T1000 (cell line): ENCODE data around the gene SLC39A13.

ENCODE experiments used
- DNase-seq: peaks from one replicate; lab custom pipeline; 2025; ENCODE audit warnings: mixed read lengths; lab: John Stamatoyannopoulos, UW

SLC39A13 gene

DNA sequence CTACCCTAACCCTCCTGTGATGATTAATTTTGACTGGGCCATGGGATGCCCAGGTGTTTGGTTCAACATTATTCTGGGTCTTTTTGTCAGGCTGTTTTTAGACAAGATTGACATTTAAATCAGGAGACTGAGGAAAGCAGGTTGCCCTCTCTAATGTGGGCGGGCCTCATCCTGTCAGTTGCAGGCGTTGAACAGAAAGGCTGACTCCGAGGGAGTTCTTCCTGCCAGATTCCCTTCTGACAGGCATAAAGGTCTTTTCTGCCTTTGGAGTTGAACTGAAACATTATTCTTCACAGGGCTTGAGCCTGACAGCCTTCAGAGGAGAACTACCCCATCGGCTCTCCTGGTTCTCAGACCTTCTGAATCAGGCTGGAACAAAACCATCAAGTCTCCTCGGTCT, 22.1 kb downstream of the SLC39A13 start:
- no peak for DNase-seq

DNA sequence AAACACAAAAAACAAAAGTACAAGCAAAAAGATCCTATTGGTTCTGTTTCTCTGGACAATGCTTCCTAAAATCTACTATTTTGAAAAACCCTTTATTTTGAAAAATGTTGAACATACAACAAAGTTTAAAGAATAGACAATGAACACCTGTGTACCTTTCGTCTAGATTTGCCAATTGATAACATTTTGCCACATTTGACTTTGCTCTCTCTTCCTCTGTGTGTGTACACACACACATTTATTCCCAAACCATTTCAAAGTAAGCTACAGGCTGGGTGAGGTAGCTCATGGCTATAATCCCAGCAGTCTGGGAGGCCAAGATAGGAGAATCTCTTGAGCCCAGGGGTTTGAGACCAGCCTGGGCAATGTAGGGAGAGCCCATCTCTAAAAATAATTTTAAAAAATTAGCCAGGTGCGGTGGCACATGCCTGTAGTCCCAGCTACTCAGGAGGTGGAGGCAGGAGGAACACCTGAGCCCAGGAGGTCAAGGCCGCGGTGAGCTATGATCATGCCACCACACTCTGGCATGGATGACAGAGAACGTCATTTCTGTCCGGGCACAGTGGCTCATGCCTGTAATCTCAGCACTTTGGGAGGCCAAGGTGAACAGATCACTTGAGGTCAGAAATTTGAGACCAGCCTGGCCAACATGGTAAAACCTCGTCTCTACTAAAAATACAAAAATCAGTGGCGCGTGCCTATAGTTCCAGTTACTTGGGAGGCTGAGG, 23.1 kb downstream of the SLC39A13 start:
- no peak for DNase-seq

DNA sequence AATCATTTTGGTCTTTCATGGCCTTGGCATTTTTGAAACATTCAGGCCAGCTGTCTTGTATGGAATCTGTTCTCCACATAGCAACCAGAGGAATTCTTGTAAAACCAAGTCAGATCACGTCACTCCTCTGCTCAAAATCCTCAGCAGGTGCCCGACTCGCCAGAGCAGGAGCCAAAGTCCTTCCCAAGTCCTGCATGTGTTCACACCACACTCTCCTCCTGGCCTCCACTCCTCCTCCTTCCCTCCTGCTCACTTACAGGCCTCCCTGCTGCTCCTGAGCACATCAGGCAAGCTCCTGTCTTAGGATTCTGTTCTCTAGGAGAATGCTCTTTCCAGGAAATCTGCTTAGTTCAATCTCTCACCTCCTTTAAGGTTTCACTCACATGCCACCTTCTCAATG, 24.8 kb downstream of the SLC39A13 start:
- DNase-seq, result no peak

DNA sequence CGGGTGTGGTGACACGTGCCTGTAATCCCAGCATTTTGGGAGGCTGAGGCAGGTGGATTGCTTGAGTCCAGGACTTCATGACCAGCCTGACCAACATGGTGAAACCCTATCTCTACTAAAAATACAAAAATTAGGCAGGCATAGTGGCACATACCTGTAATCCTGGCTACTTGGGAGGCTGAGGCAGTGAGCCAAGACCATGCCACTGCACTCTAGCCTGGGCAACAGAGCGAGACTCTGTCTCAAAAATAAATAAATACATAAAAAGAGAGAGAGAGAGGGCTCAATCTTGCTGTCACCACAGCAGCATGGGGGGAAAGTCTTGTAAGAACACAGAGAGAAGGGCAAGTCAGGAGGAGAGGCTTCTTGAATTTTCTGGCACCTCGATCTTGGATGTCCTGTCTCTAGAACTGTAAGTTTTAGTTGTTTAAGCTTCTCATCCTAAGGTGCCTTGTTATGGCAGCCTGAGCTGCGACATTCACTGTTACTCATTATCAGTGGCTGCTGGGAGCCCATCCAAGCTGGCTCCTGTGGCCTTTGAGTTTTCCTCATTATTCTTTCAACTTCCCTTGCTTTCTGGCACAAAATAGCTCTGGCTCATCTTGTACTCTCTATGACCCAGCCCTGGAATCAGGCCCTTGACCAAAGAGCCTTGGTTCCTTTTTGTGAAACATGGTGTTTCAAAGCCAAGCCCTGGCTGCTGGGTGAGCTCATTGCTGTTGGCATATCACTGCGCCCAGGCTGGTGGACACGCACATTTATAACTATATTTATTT, 25.8 kb downstream of the SLC39A13 start:
- DNase-seq, result no peak

DNA sequence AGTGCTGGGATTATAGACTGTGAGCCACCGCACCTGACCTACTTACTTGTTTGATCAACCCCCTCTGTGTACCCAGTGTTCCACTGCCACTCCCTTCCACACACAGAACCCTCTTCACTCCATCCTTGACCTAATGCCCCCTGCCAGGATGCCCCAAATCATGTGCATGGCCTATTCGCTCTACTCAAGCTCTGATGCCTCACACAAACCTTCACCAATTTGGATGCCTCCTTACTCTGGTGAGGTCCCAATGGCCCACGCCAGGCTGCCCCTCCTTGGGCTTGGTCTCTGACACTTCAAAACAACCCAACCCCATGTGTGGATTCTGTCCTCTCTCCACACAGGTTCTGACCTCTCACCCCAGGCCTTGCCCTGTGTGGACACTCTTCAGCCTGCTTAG, 27.3 kb downstream of the SLC39A13 start:
- no peak for DNase-seq

DNA sequence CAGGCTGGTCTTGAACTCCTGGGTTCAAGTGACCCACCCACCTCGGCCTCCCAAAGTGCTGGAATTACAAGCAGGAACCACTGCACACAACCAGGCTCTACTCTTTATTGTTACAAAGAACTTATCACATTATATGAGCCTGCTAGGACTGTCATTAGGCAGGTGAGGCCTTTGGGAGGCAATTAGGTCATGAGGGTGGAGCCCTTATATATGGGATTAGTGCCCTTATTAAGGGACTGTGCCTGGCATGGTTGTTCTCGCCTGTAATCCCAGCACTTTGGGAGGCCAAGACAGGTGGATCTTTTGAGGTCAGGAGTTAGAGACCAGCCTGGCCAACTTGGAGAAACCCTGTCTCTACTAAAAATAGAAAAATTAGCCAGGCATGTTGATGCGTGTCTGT, 28.3 kb downstream of the SLC39A13 start:
- DNase-seq, result no peak

DNA sequence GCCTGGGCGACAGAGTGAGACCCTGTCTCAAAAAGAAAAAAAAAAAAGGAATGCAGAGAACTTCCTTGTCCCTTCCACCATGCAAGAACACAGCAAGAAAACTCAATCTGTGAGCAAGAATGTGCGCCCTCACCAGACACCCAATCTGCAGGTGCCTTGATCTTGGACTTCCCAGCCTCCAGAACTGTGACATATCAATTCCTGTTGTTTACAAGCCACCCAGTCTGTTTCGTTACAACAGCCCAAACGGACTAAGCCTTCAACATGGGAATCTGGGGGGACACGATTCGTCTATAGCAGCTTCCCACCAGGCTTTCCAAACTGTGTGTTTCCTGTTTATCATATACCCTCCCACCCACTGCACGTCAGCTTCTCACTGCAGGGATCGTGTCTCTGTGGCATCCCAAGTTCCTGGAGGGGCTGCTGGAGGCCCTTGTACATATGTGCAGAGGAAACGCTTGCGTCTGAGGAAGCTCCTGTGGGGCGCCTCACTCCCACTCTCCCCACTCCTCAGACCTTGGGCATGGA, 28.9 kb downstream of the SLC39A13 start:
- no peak for DNase-seq

DNA sequence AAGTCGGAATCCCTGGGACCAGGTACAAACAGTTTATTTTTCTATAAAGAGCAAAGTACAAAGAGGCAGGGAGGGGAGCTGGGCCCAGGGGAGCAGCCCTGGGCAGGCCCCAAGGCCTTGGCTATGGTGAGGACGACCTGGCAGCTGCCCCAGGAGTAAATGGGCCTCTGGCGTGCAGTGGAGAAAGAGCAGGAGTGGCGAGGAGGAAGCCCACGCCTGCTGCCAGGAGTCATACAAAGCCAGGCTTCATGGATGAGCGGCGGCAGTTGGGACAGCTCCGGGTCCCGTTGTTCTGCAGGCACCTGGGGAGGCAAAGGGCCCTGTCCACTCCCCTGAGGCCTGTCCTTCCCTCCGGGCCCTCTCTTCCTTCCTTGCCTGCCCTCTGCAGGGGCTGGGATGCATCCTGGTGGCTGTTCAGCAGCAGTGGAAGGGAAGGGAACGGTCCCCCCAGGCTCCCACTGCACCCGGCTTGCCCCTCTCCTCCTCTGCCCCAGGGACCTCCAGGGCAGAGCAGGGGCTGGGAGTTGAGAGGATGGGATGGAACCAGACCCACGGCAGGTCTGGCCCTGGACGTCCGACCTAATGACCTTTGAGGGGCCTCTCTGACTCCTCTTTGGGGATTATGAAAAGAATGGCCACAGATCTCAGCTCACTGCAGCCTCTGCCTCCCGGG, 29.5 kb downstream of the SLC39A13 start:
- DNase-seq, result no peak

DNA sequence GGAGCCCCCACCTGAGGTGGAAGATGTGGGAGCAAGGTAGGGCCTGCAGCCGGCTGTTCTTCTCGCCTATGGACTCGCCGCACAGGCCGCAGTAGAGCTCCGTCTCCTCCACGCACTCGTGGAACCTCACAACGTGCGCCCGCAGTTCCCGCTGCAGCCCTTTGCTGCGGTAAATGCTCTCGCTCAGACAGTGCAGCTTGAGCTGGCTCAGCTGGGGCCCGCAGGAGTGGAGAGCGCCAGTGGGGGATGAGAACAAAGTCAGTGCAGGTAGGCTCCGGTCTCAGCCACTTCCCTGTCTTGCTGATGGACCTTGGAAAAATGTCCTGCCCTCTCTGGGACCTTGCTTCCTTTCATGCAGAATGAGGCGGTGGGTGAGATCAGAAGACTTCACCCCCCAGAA, 30.3 kb downstream of the SLC39A13 start:
- DNase-seq, result no peak

DNA sequence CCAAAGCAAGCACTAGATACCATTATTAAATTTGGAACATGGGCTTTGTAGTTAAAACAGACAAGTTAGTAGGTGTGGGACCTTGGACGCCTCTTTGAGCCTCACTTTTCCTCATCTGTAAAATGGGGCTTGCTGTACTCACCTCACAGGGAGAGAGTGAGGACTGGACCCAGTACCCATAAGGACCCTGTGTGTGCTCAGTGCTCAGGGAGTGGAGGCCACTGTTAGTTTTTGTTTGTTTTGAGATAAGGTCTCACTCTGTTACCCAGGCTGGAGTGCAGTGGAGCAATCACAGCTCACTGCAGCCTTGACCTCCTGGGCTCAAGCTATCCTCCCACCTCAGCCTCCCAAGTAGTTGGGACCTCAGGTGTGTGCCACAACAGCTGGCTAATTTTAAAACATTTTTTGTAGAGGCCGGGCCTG, 31.7 kb downstream of the SLC39A13 start:
- no peak for DNase-seq

DNA sequence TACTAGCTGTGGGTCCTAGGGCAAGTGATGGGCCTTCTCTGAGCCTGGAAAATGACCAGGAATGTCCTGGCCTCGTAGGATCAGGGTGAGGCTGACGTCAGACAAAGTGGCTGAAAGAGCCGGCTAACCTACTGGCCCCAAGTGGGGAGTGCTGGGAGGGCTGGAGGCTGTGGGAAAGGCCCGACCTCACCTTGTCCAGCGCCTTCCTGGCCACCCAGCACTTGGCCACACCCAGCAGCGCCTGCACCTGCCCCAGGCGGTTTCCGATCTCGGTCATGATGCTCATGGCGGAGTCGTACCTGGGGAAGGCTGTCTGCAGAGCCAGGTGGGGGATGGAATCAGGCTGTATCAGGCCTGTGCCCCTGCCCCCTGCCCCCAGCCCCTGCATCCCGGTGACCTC, 33.0 kb downstream of the SLC39A13 start:
- DNase-seq, result no peak

DNA sequence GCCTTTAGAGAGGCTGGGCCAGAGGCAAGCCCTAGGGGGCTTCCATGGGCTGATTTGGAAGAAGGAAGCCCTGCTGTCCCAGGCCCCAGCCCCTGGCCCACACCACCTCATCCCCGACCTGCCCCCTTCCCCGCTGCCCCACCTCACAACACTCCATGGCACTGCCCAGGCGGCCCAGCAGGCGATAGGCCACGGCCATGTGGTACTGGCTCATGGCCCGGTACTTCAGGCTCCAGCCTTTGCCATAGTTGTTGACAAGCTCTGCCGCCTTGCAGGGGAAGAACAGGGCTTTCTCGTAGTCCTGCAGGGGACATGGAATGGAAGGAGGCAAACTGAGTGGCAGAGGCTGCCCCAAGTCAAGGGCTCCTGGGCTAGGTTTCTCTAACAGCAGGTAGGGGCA, 34.1 kb downstream of the SLC39A13 start:
- no peak for DNase-seq

DNA sequence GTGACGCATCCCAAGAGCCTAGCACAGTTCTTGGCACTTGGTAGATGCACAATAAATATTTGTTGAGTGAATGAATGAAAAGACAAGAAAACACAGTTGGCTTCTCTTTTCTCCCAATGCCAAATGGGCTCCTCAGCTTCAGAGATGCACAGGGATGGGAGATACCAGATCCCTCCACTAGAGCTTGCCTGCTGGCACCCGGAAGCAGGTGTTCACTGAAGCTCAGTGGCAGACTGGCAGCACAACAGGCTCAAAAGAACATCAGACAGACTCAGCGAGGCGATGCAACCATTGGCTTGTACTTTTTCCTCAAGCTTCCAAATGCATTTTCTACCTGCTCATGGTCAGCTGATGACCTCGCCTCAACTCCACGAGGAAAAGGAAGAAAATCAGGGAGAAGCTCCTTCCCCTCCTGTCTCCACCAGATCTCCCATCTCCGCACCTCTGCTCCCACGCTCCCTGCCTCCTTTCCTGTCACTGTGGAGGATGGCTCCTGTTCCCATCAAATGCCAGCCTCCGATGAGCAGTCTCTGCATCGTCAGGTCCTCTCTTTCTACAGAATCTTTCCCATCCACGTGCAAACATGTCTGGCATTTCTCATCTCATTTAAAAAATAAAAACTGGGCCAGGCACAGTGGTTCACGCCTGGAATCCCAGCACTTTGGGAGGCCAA, 34.8 kb downstream of the SLC39A13 start:
- no peak for DNase-seq

DNA sequence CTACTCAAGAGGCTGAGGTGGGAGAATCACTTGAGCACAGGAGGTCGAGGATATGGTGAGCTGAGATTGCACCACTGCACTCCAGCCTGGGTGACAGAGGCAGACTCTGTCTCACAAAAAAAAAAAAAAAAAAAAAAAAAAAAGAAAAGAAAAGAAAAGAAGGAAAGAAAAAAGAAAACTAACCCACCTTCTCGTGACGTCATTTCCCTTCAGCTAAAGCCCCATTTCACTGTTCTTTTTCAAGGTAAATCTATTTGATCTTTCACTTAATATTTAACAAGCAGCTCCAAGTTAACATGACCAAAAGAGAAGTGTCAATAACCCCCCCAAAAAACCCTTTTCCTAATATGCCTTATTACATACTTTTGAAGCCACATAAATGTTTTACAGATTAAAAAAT, 35.4 kb downstream of the SLC39A13 start:
- no peak for DNase-seq

DNA sequence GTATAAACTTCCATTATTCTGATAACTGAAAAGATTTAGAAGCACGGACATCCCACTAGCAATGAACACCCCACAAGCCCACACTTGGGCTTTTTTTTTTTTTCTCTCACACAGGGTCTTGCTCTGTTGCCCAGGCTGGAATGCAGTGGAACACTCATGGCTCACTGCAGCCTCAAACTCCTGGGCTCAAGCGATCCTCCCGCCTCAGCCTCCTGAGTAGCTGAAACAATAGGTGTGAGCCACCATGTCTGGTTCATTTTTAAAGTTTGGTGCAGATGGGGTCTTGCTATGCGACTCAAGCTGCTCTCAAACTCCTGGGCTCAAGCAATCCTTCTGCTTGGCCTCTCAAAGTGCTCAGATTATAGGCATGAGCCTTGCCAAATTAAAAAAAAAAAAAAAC, 37.5 kb downstream of the SLC39A13 start:
- DNase-seq, result no peak

DNA sequence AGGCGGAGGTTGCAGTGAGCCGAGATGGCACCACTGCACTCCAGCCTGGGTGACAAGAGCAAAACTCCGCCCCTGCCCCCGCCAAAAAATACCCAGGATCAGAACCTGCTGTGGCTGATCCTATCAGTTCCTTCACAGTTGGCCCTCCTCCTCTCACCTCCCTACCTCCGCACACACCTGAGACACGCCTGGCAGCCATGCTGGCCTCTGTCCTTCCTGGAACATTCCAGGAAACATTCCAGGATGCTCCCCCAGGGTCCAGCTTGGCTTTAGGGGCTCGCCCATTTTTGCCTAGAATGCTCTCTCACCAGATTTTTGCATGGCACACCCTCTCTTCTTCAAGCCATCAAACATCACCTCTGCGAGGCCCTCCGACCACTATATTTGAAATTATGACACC, 38.4 kb downstream of the SLC39A13 start:
- no peak for DNase-seq

DNA sequence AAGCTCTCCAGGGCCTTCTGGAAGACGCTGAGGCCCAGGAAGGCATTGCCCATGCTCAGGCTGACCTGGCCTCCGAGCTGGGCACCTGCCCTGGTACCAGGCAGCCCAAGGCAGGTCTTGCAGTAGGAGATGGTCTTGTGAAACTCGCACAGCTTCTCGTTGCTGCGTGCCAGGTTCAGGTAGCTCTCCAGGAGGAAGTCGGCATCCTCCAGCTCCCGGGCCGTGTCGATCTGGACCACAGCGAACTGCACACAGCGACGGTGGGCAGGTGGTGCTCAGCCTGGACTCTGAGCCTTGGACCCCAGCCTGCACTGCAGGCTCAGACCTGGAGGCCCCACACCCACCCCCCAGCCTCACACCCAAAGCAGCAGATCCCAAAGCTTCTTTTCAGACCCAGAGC, 39.5 kb downstream of the SLC39A13 start:
- no peak for DNase-seq

DNA sequence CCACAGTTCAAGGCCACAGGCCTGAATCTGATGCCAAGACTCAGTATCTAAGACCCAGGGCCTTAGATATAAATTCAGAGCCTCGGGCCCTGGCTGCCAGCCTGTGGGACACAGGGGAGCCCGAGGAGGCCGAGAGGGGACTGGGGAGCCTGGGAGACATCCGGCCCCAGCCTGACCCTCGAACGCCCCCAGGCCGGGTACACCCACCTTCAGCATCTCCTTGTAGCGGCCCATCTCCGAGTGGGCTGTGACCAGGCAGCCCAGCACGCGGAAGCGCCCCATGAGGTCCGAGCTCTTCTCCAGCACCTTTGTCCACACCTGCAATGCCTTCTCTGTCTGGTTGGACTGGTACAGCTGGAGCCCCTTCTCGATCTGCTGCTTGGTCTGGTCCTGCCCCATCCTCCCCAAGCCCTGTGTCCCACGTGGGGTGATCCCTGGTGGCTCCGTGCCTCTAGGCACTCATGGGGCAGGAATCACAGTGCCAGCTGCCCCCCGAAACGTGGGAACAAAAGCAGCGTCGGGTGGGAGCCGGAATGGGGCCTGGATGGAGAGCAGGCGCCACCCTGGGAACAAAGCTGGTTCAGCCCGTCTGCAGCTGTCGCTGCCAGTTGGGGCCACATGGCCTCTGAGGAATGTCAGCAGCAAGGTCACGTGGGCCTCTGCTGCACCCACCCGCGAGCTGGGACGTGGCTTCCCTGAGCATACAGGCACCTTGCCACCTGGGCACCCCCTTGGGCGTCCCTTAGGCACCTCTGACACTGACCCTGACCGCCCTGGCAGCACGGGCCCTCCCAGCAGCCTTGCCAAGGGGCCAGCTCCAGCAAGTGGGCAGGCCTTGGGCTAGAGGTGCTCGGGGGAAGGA, 40.4 kb downstream of the SLC39A13 start, which contains the start of gene RAPSN:
TSS of gene RAPSN (minus strand) at position 571 of the 862 bp plus-strand sequence. CDS start at position 399, 172 bp downstream.
- DNase-seq, result no peak

DNA sequence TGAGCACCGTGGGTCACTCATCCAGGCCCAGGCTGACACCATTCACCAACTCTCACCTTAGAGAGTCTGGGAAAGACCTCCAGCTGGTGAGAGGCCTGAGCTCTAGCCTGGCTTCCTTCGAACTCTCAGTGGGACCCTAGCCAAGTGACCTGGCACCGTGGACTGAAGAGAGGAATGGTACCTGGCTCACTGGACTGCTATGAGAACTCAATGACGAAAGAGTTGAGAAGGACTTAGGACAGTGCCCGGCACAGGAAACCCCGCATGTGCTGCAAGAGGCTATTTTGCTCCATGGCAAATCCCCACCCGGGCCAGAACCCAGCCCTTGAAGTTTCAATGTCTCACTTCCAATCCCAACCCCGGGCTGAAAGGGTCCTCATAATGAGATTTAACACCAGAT, 41.2 kb downstream of the SLC39A13 start:
- DNase-seq, result no peak

DNA sequence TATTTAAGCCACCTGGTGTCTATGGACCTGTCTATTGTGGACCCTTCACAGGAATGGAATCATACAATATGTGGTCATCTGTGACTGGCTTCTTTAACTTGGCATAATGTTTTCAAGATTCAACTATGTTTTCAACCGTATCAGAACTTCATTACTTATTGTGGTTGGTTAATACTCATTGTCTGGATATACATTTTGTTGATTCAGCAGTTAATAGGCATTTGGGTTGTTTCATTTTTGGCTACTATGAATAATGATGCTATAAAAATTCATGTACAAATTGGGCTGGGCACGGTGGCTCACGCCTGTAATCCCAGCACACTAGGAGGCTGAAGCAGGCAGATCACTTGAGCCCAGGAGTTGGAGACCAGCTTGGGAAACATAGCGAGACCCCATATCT, 43.0 kb downstream of the SLC39A13 start:
- no peak for DNase-seq

DNA sequence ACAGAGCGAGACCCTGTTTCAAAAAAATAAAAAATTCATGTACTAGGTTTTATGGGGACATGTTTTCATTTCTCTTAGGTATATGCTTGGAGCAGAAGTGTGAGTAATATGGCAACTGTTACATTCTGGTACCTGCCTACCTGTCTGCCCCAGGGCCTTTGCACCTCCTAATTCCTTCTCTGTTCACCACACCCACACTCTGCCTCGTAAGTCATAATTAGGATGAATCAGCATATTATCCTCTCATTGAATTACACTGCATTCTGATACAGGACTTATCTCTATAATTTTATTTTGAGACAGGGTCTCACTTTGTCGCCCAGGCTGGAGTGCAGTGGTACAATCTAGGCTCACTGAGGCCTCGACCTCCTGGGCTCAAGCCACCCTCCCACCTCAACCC, 43.6 kb downstream of the SLC39A13 start:
- no peak for DNase-seq
